ENCODE measurements around the gene SLC30A9. TPM values are rescaled to one million over a fixed set of nuclear protein-coding genes. Genes with fewer than 3 reads are reported as not detected.

SLC30A9 gene
- total and polyA plus RNA-seq, 2 donors (not counting 1 experiment from before 2014, with no cell fraction given): 56.5 to 65.2 TPM

GRCh38 chr4:42104521-42104920, 114.2 kb downstream of the SLC30A9 start:
- Histone ChIP-seq H3K9me3 (ENCODE audit: control insufficient read depth, insufficient read depth, low read depth, low read length) (no peaks in the 10 kb centered on the region), H3K79me2 (ENCODE audit: control insufficient read depth, insufficient read depth, low read length) (no peaks in the 10 kb centered on the region), H2AFZ (ENCODE audit: low read length) (no peak overlapping the region), H3K4me3 (replicated peaks in 1 of 4; ENCODE audit: control extremely low read depth in 1 of 4, insufficient read depth in 1 of 4, low read depth in 3 of 4, low read length in 4 of 4) (no peak overlapping the region), H3K27me3 (ENCODE audit: control insufficient read depth, insufficient read depth, low read length) (no peaks in the 10 kb centered on the region), H4K20me1 (ENCODE audit: control insufficient read depth, extremely low read depth, insufficient read depth, low read length) (no peaks in the 10 kb centered on the region), H3K4me2 (ENCODE audit: extremely low read depth, insufficient read depth, low read length) (no peak overlapping the region), H3K27ac (ENCODE audit: insufficient read depth, low read length) (no peak overlapping the region), H3K4me1 (ENCODE audit: control insufficient read depth, extremely low read depth, insufficient read depth, low read length) (no peaks in the 10 kb centered on the region), H3K36me3 (ENCODE audit: control insufficient read depth, insufficient read depth, low read length) (no peaks in the 10 kb centered on the region), H3K9ac (ENCODE audit: insufficient read depth, low read length) (no peak overlapping the region)
- peak; percentile 15 to 51 for DNase-seq (ENCODE audit: low read depth in 2 of 2)
- TF ChIP-seq EZH2 (IDR thresholded peaks at IDR 0.05; ENCODE audit: low read length, missing control alignments) (no peak), CTCF (conservative IDR thresholded peaks at IDR 0.05 in 1 of 2, IDR thresholded peaks at IDR 0.05 in 1 of 2; ENCODE audit: low read depth in 1 of 2, low read length in 2 of 2) (no peak)

GRCh38 chr4:42112846-42113245, 122.5 kb downstream of the SLC30A9 start:
- no peaks in the 10 kb centered on the region for H4K20me1 ChIP-seq (ENCODE audit: control insufficient read depth, extremely low read depth, insufficient read depth, low read length)
- peaks cover 6% of the 10 kb centered on the region for H3K27me3 ChIP-seq (ENCODE audit: control insufficient read depth, insufficient read depth, low read length)
- no peak overlapping the region for H3K4me3 ChIP-seq (replicated peaks in 1 of 4; ENCODE audit: control extremely low read depth in 1 of 4, insufficient read depth in 1 of 4, low read depth in 3 of 4, low read length in 4 of 4)
- no peak overlapping the region for H3K9ac ChIP-seq (ENCODE audit: insufficient read depth, low read length)
- TF ChIP-seq CTCF (conservative IDR thresholded peaks at IDR 0.05 in 1 of 2, IDR thresholded peaks at IDR 0.05 in 1 of 2; ENCODE audit: low read depth in 1 of 2, low read length in 2 of 2) (no peak), EZH2 (IDR thresholded peaks at IDR 0.05; ENCODE audit: low read length, missing control alignments) (no peak)
- no peaks in the 10 kb centered on the region for H3K9me3 ChIP-seq (ENCODE audit: control insufficient read depth, insufficient read depth, low read depth, low read length)
- H3K36me3 ChIP-seq (ENCODE audit: control insufficient read depth, insufficient read depth, low read length): no peaks in the 10 kb centered on the region
- no peaks in the 10 kb centered on the region for H3K4me1 ChIP-seq (ENCODE audit: control insufficient read depth, extremely low read depth, insufficient read depth, low read length)
- no peak overlapping the region for H3K27ac ChIP-seq (ENCODE audit: insufficient read depth, low read length)
- H2AFZ ChIP-seq (ENCODE audit: low read length): no peak overlapping the region
- no peak overlapping the region for H3K4me2 ChIP-seq (ENCODE audit: extremely low read depth, insufficient read depth, low read length)
- peak in 1 of 2 donors; percentile 20 for DNase-seq (ENCODE audit: low read depth in 2 of 2)
- no peaks in the 10 kb centered on the region for H3K79me2 ChIP-seq (ENCODE audit: control insufficient read depth, insufficient read depth, low read length)

GRCh38 chr4:42119886-42120285, 129.6 kb downstream of the SLC30A9 start:
- no peak overlapping the region for H2AFZ ChIP-seq (ENCODE audit: low read length)
- DNase-seq (ENCODE audit: low read depth in 2 of 2): no peak
- H3K27ac ChIP-seq (ENCODE audit: insufficient read depth, low read length): no peak overlapping the region
- no peak for TF ChIP-seq EZH2 (IDR thresholded peaks at IDR 0.05; ENCODE audit: low read length, missing control alignments)
- no peak for TF ChIP-seq CTCF (conservative IDR thresholded peaks at IDR 0.05 in 1 of 2, IDR thresholded peaks at IDR 0.05 in 1 of 2; ENCODE audit: low read depth in 1 of 2, low read length in 2 of 2)
- no peaks in the 10 kb centered on the region for H3K36me3 ChIP-seq (ENCODE audit: control insufficient read depth, insufficient read depth, low read length)
- no peak overlapping the region for H3K4me2 ChIP-seq (ENCODE audit: extremely low read depth, insufficient read depth, low read length)
- H3K9me3 ChIP-seq (ENCODE audit: control insufficient read depth, insufficient read depth, low read depth, low read length): no peaks in the 10 kb centered on the region
- no peaks in the 10 kb centered on the region for H3K79me2 ChIP-seq (ENCODE audit: control insufficient read depth, insufficient read depth, low read length)
- no peaks in the 10 kb centered on the region for H4K20me1 ChIP-seq (ENCODE audit: control insufficient read depth, extremely low read depth, insufficient read depth, low read length)
- H3K4me1 ChIP-seq (ENCODE audit: control insufficient read depth, extremely low read depth, insufficient read depth, low read length): no peaks in the 10 kb centered on the region
- no peak overlapping the region for H3K4me3 ChIP-seq (replicated peaks in 1 of 4; ENCODE audit: control extremely low read depth in 1 of 4, insufficient read depth in 1 of 4, low read depth in 3 of 4, low read length in 4 of 4)
- peaks cover 7% of the 10 kb centered on the region for H3K27me3 ChIP-seq (ENCODE audit: control insufficient read depth, insufficient read depth, low read length)
- no peak overlapping the region for H3K9ac ChIP-seq (ENCODE audit: insufficient read depth, low read length)

Measured in fibroblast of lung (primary cell).